CD4-positive, alpha-beta memory T cell (primary cell): ENCODE data around the gene GPC6. TPM values are rescaled to one million over a fixed set of nuclear protein-coding genes. Genes with fewer than 3 reads are reported as not detected.
"Not testable (repeated sequence)": the region's sequence is repeated elsewhere in the genome, so short reads cannot be mapped to it uniquely, and the experiment has no call there.

Experiments
- CTCF ChIA-PET: fragments of 350-600 bp; sonication (Branson Sonifier 250); formaldehyde crosslinking; loops from one replicate; lab custom pipeline; 2021; ENCODE audit warnings: inconsistent platforms; ENCODE audit not compliant: partially characterized antibody; lab: Charles Lee
- POLR2A ChIA-PET: fragments of 350-600 bp; sonication (Branson Sonifier 250); formaldehyde crosslinking; loops from one replicate; lab custom pipeline; 2021; ENCODE audit not compliant: partially characterized antibody; lab: Charles Lee
- DNase-seq, 5 donors: peaks; one replicate each; pipeline versions ENCODE4 v3.0.0 to v3.0.0-alpha.2; 2020 to 2022; ENCODE audit warnings: mixed read lengths in 1 of 5
- H3K27ac ChIP-seq: one replicate; pipeline ENCODE4 v1.7.0; 2013; ENCODE audit warnings: low read depth, low read length
- H3K27me3 ChIP-seq: 2 replicates; pipeline ENCODE4 v1.7.0; 2013; ENCODE audit warnings: mild to moderate bottlenecking, low read length, moderate library complexity; ENCODE audit not compliant: insufficient read depth
- H3K36me3 ChIP-seq: 2 replicates; pipeline ENCODE4 v1.7.0; 2013; ENCODE audit warnings: mild to moderate bottlenecking, low read length, moderate library complexity; ENCODE audit not compliant: insufficient read depth
- H3K4me1 ChIP-seq: 2 replicates; pipeline ENCODE4 v1.7.0; 2013; ENCODE audit warnings: mild to moderate bottlenecking, low read length, moderate library complexity; ENCODE audit not compliant: insufficient read depth
- H3K4me3 ChIP-seq, 2 donors: one replicate each; pipeline ENCODE4 v1.7.0; 2013; ENCODE audit warnings: low read length in 2 of 2, mild to moderate bottlenecking in 1 of 2
- H3K9me3 ChIP-seq, 2 donors: one replicate each; pipeline ENCODE4 v1.7.0; 2013; ENCODE audit warnings: low read length in 2 of 2, control low read depth in 1 of 2; ENCODE audit not compliant: control insufficient read depth in 1 of 2
- H3K27ac Mint-ChIP-seq, 7 donors: one replicate each; pipeline ENCODE4 v1.8.0; 2020 to 2021; ENCODE audit warnings: mixed read lengths in 7 of 7, mild to moderate bottlenecking in 6 of 7, inconsistent platforms in 3 of 7, moderate library complexity in 3 of 7
- H3K27me3 Mint-ChIP-seq, 2 donors: one replicate each; pipeline ENCODE4 v1.8.0; 2020 to 2021; ENCODE audit warnings: mixed read lengths in 2 of 2
- H3K36me3 Mint-ChIP-seq, 2 donors: one replicate each; pipeline ENCODE4 v1.8.0; 2020 to 2021; ENCODE audit warnings: mixed read lengths in 2 of 2, inconsistent platforms in 1 of 2, mild to moderate bottlenecking in 1 of 2
- H3K4me1 Mint-ChIP-seq, 4 donors: one replicate each; pipeline ENCODE4 v1.8.0; 2020 to 2021; ENCODE audit warnings: mixed read lengths in 4 of 4, mild to moderate bottlenecking in 1 of 4
- H3K4me3 Mint-ChIP-seq, 8 donors: one replicate each; pipeline ENCODE4 v1.8.0; 2020 to 2021; ENCODE audit warnings: mixed read lengths in 8 of 8, mild to moderate bottlenecking in 7 of 8, moderate library complexity in 6 of 8, inconsistent platforms in 3 of 8
- H3K9me3 Mint-ChIP-seq, 8 donors: one replicate each; pipeline ENCODE4 v1.8.0; 2020 to 2021; ENCODE audit warnings: mixed read lengths in 8 of 8, mild to moderate bottlenecking in 5 of 8, inconsistent platforms in 3 of 8, moderate library complexity in 1 of 8
- intact Hi-C: fragments of 100-400 bp; cut with micrococcal nuclease; formaldehyde crosslinking; loops from one replicate; pipeline ENCODE4 v1.15.1; 2023
- polyA plus RNA-seq, 2 donors: library from polyadenylated mRNA; unstranded; fragments of 300-500 nt; fragmentation: Illumina TruSeq; gene quantifications; one replicate each; pipeline ENCODE4 v1.2.3, GENCODE V29; 2021
- total RNA-seq, 2 experiments: library from RNA; stranded (reverse); gene quantifications; one replicate each; pipeline ENCODE4 v1.2.3, GENCODE V29; 2021

Gene GPC6
- total and polyA plus RNA-seq, 4 experiments from 2014 or later = not detected

GRCh38 chr13:93425411-93425810, 198.8 kb downstream of the GPC6 start:
- ChIA-PET POLR2A (no interaction called here), CTCF (no interaction called here)
- Histone ChIP-seq H3K27ac (no peak overlapping the region), H3K27me3 (no peaks in the 10 kb centered on the region), H3K9me3 (no peaks in the 10 kb centered on the region), H3K4me3 (no peak overlapping the region), H3K36me3 (no peaks in the 10 kb centered on the region), H3K4me1 (no peaks in the 10 kb centered on the region)
- H3K9me3 Mint-ChIP-seq = peaks cover 0 to 5% (median 1%) of the 10 kb centered on the region in 8 donors
- no peaks in the 10 kb centered on the region for H3K36me3 Mint-ChIP-seq
- H3K27ac Mint-ChIP-seq = no peak overlapping the region
- H3K4me1 Mint-ChIP-seq = no peaks in the 10 kb centered on the region
- intact Hi-C loops = no loop called here
- no peak overlapping the region for H3K4me3 Mint-ChIP-seq
- H3K27me3 Mint-ChIP-seq = no peaks in the 10 kb centered on the region
- DNase-seq = no peak

- Mint-ChIP-seq H3K4me1 (no peaks in the 10 kb centered on the region), H3K27me3 (no peaks in the 10 kb centered on the region), H3K4me3 (no peak overlapping the region), H3K36me3 (no peaks in the 10 kb centered on the region), H3K27ac (no peak overlapping the region), H3K9me3 (peaks cover 0 to 3% (median 2%) of the 10 kb centered on the region in 8 donors)
- H3K4me1 ChIP-seq = no peaks in the 10 kb centered on the region
- ChIA-PET POLR2A (no interaction called here), CTCF (no interaction called here)
- DNase-seq = no peak
- H3K27ac ChIP-seq = no peak overlapping the region
- no peaks in the 10 kb centered on the region for H3K36me3 ChIP-seq
- H3K4me3 ChIP-seq = no peak overlapping the region
- intact Hi-C loops = no loop called here
- H3K9me3 ChIP-seq = no peaks in the 10 kb centered on the region
- H3K27me3 ChIP-seq = no peaks in the 10 kb centered on the region
Observed at GRCh38 chr13:93430381-93430780, 203.8 kb downstream of the GPC6 start.

GRCh38 chr13:93435651-93436050, 209.0 kb downstream of the GPC6 start:
- Mint-ChIP-seq H3K9me3 (peaks cover 0 to 4% (median 2%) of the 10 kb centered on the region in 8 donors), H3K27ac (no peak overlapping the region), H3K4me1 (no peaks in the 10 kb centered on the region), H3K4me3 (no peak overlapping the region), H3K36me3 (no peaks in the 10 kb centered on the region), H3K27me3 (peaks cover 0 to 1% of the 10 kb centered on the region in 2 donors)
- intact Hi-C loops = no loop called here
- no peaks in the 10 kb centered on the region for H3K4me1 ChIP-seq
- H3K4me3 ChIP-seq = no peak overlapping the region
- POLR2A ChIA-PET = no interaction called here
- no peak overlapping the region for H3K27ac ChIP-seq
- DNase-seq = no peak
- H3K27me3 ChIP-seq = no peaks in the 10 kb centered on the region
- H3K36me3 ChIP-seq = no peaks in the 10 kb centered on the region
- no peaks in the 10 kb centered on the region for H3K9me3 ChIP-seq
- CTCF ChIA-PET = no interaction called here

GRCh38 chr13:93437081-93437480, 210.5 kb downstream of the GPC6 start:
- H3K27me3 Mint-ChIP-seq = peaks cover 0 to 1% of the 10 kb centered on the region in 2 donors
- H3K36me3 Mint-ChIP-seq = no peaks in the 10 kb centered on the region
- no peak overlapping the region for H3K27ac Mint-ChIP-seq
- no peak overlapping the region for H3K4me3 ChIP-seq
- POLR2A ChIA-PET = no interaction called here
- no peaks in the 10 kb centered on the region for H3K9me3 ChIP-seq
- peaks cover 0 to 6% (median 2%) of the 10 kb centered on the region in 8 donors for H3K9me3 Mint-ChIP-seq
- no peaks in the 10 kb centered on the region for H3K36me3 ChIP-seq
- no peak overlapping the region for H3K27ac ChIP-seq
- no peak for DNase-seq
- intact Hi-C loops = no loop called here
- no peak overlapping the region for H3K4me3 Mint-ChIP-seq
- no peaks in the 10 kb centered on the region for H3K27me3 ChIP-seq
- no peaks in the 10 kb centered on the region for H3K4me1 Mint-ChIP-seq
- H3K4me1 ChIP-seq = no peaks in the 10 kb centered on the region
- CTCF ChIA-PET = no interaction called here

GRCh38 chr13:93446238-93446637, 219.6 kb downstream of the GPC6 start:
- ChIA-PET CTCF (no interaction called here), POLR2A (no interaction called here)
- DNase-seq = no peak
- H3K27ac Mint-ChIP-seq = no peak overlapping the region
- Histone ChIP-seq H3K4me3 (no peak overlapping the region), H3K36me3 (no peaks in the 10 kb centered on the region), H3K9me3 (no peaks in the 10 kb centered on the region), H3K27ac (no peak overlapping the region), H3K4me1 (no peaks in the 10 kb centered on the region), H3K27me3 (no peaks in the 10 kb centered on the region)
- H3K36me3 Mint-ChIP-seq = no peaks in the 10 kb centered on the region
- intact Hi-C loops = no loop called here
- H3K27me3 Mint-ChIP-seq = no peaks in the 10 kb centered on the region
- no peak overlapping the region for H3K4me3 Mint-ChIP-seq
- peaks cover 0 to 7% (median 0%) of the 10 kb centered on the region in 8 donors for H3K9me3 Mint-ChIP-seq
- H3K4me1 Mint-ChIP-seq = no peaks in the 10 kb centered on the region

- no peaks in the 10 kb centered on the region for H3K36me3 ChIP-seq
- Mint-ChIP-seq H3K4me3 (no peak overlapping the region), H3K36me3 (no peaks in the 10 kb centered on the region), H3K27ac (no peak overlapping the region), H3K27me3 (no peaks in the 10 kb centered on the region), H3K9me3 (peaks cover 0 to 4% (median 0%) of the 10 kb centered on the region in 8 donors), H3K4me1 (no peaks in the 10 kb centered on the region)
- H3K4me3 ChIP-seq = no peak overlapping the region
- no peak overlapping the region for H3K27ac ChIP-seq
- ChIA-PET CTCF (no interaction called here), POLR2A (no interaction called here)
- intact Hi-C loops = no loop called here
- DNase-seq = no peak
- no peaks in the 10 kb centered on the region for H3K9me3 ChIP-seq
- no peaks in the 10 kb centered on the region for H3K27me3 ChIP-seq
- H3K4me1 ChIP-seq = no peaks in the 10 kb centered on the region
Observed at GRCh38 chr13:93450191-93450621, 223.6 kb downstream of the GPC6 start.

- intact Hi-C loops = no loop called here
- H3K4me1 ChIP-seq = no peaks in the 10 kb centered on the region
- H3K27me3 Mint-ChIP-seq = no peaks in the 10 kb centered on the region
- no peak overlapping the region for H3K4me3 ChIP-seq
- CTCF ChIA-PET = no interaction called here
- H3K36me3 ChIP-seq = no peaks in the 10 kb centered on the region
- no peak for DNase-seq
- H3K4me1 Mint-ChIP-seq = no peaks in the 10 kb centered on the region
- H3K9me3 ChIP-seq = no peaks in the 10 kb centered on the region
- H3K9me3 Mint-ChIP-seq = peaks cover 0 to 4% (median 0%) of the 10 kb centered on the region in 8 donors
- POLR2A ChIA-PET = no interaction called here
- H3K4me3 Mint-ChIP-seq = no peak overlapping the region
- H3K27me3 ChIP-seq = no peaks in the 10 kb centered on the region
- no peaks in the 10 kb centered on the region for H3K36me3 Mint-ChIP-seq
- no peak overlapping the region for H3K27ac Mint-ChIP-seq
- H3K27ac ChIP-seq = no peak overlapping the region
Observed at GRCh38 chr13:93450761-93451160, 224.2 kb downstream of the GPC6 start.

- DNase-seq, H3K27ac ChIP-seq, H3K9me3 Mint-ChIP-seq, H3K4me1 ChIP-seq, H3K4me3 Mint-ChIP-seq, H3K9me3 ChIP-seq, H3K4me1 Mint-ChIP-seq, H3K4me3 ChIP-seq, H3K36me3 ChIP-seq, H3K27me3 ChIP-seq, H3K27me3 Mint-ChIP-seq, POLR2A ChIA-PET, CTCF ChIA-PET, intact Hi-C loops, H3K27ac Mint-ChIP-seq, H3K36me3 Mint-ChIP-seq: not testable (repeated sequence)
Observed at GRCh38 chr13:93454676-93455235, 228.1 kb downstream of the GPC6 start.
